DMS 273 treated with DMSO at 0.1 percent for 48 hours (cell line): ENCODE results near the gene ITFG1.
"Not testable (repeated sequence)": the region's sequence is repeated elsewhere in the genome, so short reads cannot be mapped to it uniquely, and the experiment has no call there.

ENCODE experiments used
- DNase-seq: peaks from one replicate; lab custom pipeline; 2025; lab: John Stamatoyannopoulos, UW

Gene ITFG1

GRCh38 chr16:47150067-47150466 is 310.8 kb downstream of the ITFG1 start:
- no peak for DNase-seq

DNA sequence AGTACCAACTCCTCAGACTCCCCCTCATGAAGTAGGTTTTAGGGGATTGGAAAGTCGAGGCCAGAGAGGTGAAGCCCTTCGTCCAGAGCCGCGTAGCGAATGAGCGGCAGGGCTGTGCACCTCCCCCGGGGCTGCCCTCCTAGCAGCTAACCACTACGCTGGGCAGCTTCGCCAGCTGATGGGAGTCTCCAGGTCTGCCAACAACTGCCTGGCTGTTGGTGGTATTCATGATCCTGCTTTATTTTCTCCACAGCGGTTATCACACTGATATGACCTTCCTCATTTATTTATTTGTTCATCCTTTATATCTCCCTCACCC is 316.3 kb downstream of the ITFG1 start:
- no peak for DNase-seq

DNA sequence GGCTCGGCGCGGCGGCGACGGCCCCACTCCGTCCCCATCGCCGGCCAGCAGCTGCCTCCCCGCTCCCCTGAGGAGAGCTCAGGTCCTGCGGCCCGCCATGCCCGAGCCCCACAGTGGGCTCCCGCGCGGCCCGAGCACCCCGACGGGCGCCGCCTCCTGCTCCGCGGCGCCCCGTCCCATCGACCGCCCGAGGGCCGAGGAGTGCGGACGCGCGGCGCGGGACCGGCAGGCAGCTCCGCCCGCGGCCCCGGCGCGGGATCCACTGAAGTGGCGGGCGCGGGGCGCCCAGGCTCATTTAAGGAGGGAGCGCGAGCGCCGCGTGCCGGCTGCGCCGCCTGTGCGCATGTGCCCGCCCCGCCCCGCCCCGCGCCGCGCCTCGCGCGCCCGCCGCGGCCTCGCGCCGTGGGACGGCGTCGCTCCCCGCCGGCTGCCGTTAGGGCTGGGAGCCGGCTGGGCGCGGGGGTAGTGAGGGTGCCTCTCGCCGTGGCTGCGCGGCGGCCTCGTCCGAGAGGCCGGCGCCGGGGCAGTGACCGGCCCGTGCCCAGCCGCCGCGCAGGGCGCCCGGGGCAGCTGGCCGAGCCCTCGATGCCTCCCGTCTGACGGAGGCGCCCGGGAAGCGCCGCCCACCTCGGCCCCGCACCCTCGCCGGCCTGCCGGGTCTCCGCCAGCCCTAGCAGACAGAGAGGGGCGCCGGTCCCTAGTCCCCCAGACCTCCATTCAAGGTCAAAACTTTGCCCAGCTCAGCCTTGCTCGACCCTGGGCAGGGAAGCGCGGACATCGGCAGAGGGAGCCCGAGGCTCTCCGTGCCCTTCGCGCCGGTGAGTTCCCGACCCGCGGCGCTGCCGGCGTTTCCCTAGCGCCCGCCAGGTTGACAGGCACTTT is 316.9 kb downstream of the ITFG1 start, which contains the start of gene NETO2:
Gene NETO2, minus strand, starts transcription at position 269 of the 882 bp plus-strand sequence. CDS start 333 bp downstream, outside the sequence.
- no peak for DNase-seq

DNA sequence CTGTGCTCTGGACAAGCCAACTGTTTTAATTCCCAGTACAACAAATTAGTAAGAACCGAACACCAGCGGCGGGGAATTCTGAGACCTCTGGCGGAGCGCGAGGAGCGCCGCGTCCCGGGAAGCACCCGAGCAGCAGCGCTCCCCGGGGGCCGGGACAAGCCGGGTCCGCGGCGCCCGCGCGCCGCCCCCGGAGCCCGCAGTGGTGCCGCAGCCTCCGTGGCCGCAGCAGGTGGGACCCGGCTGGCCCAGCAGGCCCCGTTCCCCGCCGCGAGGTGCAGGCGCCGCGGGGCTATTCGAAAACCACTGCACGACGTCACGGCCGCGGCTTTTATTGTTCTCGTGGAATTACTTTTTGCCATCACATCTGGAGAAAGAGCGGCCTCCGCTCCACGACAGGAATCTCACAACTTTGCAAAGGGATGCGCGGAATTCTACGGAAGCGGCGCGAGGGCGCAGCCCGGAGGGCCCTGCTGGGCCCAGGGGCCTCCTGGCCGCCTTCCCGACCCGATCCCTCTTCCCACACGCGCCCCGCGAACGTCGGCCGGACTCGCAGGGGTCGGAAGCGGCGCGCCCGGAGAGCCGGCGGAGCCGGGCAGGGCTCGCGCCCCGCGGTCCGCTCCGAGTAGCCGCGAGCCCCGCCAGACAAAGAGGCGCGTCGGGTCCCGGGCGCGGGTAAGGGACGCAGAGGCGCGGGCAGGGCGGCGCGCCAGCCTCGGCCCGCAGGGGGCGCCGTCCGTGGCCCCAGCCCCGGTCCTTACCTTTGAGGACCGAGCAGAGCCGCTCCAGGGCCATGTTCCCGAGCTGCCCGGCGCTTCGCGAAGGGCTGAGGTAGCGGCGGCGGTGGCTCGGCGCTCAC is 317.8 kb downstream of the ITFG1 start:
- DNase-seq: no peak

DNA sequence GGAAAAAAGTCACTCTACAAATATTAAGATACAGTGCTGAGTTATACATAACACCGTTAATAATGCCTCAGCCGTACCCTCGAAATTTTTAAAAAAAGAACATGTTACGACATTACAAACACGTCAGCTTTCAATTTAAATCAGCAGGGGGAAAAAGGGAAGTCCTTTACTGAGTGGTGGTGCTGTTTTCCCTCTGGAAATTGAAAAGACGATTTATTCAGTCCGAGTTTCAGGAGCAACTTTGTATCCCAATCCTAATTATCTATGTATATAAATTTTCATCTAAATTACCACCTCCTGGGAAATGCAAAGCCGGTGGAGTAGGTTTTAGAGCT is 318.4 kb downstream of the ITFG1 start:
- no peak for DNase-seq

GRCh38 chr16:47141773-47142485 is 318.9 kb downstream of the ITFG1 start:
- peak; percentile 77 for DNase-seq

- DNase-seq: no peak
Observed at GRCh38 chr16:47140686-47141085, 320.2 kb downstream of the ITFG1 start.

DNA sequence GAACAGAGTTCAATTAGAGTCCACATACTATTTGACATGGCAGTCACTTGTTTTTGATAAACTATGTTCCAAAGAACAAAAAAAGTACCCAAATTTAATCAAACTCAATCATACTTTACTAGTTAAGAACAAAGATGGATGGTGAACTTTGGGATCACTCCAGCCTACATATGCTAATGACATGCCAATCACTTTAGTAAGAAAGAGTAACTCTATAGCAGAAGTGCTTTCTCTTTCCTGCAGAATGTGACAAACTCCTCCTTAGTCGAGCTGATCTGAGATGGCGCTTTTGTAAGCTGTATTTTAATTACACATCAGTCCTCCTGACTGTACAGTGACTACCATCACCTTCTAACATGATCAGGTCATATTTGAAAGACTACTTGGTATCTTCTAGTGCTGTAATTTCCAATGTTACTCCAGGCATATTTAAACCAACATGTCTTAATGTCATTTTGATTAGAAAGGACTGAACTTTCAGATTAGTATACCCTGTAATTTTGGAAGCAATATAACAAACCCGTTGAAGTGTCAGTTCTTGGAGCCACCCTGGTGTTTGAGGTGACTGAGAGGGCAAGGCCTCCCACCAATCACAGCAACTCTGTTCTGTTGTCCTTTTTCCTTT is 321.2 kb downstream of the ITFG1 start:
- DNase-seq: no peak

DNA sequence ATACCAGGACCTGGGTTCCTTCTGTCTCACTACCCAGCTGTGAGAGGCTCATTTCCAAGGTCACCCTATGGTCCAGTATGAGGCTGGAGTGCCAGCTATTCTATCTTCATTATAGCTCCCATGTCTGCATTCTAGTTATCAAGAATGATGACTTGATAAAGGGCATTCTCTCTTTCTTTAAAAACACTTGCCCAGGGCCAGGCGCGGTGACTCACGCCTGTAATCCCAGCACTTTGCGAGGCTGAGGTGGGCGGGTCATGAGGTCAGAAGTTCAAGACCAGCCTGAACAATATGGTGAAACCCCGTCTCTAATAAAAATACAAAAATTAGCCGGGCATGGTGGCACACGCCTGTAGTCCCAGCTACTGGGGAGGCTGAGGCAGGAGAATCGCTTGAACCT is 322.9 kb downstream of the ITFG1 start:
- not testable (repeated sequence) for DNase-seq

- DNase-seq: no peak
Observed at GRCh38 chr16:47136099-47136842, 324.6 kb downstream of the ITFG1 start.

- no peak for DNase-seq
Observed at GRCh38 chr16:47134550-47134949, 326.3 kb downstream of the ITFG1 start.

GRCh38 chr16:47132308-47132707 is 328.6 kb downstream of the ITFG1 start:
- no peak for DNase-seq

DNA sequence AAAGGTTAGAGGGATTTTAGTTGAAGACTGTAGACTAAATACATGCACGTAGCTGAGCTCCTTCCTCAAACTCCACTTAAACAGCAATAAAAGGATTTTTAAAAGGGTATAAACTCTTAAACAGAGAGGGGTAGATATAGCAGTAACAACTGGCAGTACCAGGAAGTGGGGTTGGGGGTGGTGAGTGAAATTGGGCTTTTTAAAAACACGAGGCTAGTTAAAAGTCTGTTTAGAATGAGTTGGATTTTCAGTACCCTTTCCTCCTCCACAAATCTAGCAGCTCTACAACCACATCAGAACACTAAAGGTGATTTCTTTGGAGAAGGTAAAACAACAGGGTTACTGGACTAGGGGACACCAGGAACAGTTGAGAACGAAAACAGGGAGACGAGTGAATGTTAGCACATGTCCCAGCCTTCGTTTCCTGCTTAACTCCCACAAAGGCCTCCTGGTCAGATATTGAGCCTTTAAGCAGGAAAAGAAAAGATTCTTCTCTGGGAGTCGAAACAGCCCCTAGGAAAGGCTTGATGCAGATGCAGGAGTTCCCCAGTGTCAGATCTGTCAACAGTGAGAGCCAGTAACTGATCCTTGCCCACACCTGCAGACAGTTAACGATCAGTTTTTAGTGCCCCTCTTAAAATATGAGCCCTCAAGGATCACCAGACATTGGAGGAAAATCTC is 331.0 kb downstream of the ITFG1 start:
- no peak for DNase-seq

DNA sequence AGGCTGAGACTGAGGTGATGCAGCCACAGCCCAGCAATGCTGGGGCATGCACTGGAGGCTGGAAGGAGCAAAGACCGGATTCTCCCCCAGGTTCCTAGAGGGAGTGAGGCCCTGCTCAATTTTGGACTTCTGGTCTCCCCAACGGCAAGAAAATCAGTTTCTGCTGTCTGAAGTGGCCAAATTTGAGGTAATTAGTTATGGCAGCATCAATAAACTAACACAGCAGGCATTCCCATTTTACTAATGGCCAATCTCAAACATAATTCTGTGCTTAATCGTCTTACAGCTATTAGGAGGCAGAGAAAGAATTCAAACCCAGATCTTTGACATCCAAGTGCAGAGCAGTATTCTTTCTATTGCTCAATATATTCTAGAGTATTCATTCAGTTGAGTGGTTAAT is 333.3 kb downstream of the ITFG1 start:
- DNase-seq: no peak

DNA sequence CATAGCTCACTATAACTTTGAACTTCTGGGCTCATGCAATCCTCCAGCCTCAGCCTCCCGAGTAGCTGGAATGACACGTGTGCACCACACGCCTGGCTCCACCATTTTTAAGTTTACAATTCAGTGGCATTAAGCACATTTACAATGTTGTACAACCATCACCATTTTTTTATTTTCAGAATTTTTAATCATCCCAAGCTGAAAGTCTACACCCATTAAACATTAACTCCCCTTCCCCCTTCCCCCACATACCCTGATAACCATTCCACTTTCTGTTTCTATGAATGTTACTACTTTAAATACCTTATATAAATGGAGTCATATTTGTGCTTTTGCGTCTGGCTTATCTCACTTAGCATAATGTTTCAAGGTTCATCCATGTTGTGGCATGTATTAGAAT is 335.1 kb downstream of the ITFG1 start:
- no peak for DNase-seq

GRCh38 chr16:47113130-47113529 is 347.7 kb downstream of the ITFG1 start:
- no peak for DNase-seq

DNA sequence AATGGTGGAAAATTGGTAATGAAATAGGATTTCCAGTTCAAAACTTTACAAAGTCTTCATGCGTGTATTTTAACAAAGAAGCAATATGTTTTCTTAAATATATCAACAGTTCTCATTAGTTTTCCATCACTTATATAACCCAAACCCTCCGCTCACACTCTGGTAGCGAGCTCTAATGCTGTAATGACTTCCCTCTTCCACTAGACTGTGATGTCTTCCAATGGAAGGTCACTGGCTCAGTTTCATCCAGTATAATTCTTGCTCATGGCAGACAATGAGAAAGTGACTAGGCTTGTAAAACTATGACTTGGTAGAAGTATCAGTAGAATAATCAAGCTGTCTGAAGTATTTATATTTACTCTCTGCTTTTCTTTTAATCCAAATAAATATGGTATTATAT is 349.9 kb downstream of the ITFG1 start:
- DNase-seq: no peak

DNA sequence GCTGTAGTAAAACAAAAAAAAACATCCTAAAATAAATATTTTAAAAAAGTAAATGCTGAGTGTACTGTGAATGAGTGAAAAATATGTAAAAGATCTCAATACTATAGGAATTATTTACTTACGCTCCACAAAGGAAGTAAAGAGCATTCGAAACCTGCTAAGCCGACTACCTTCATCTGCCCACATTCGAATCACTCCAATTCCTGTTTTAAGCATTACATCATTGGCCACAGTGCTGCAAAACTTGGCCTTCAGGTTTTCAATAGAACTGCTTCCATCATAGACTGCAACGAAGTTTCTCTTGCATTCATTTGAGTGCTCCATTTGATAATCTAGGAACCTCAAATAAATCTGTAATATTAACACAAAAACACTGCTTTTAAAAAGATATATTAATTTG is 351.5 kb downstream of the ITFG1 start:
- no peak for DNase-seq
